Stimulated activated CD8-positive, alpha-beta memory T cell treated with anti-CD3 and anti-CD28 coated beads, Interleukin-2, amount 100 ng/mL, for 1 hour (primary cell): Measurements from ENCODE around the gene FOXO1.

Experiments used
- DNase-seq, 2 donors: peaks; one replicate each; pipeline ENCODE4 v3.0.0-alpha.2; 2020; ENCODE audit warnings: low read depth in 2 of 2

The FOXO1 gene

GRCh38 chr13:40508767-40509342, 157.6 kb downstream of the FOXO1 start:
- no peak for DNase-seq

GRCh38 chr13:40508127-40508526, 158.3 kb downstream of the FOXO1 start:
- no peak for DNase-seq

- DNase-seq: no peak
These were observed 159.6 kb downstream of the FOXO1 start for GRCh38 chr13:40506592-40507446.
